A673 (cell line): Measurements from ENCODE around the gene BRCC3. TPM values are rescaled to one million over a fixed set of nuclear protein-coding genes. Genes with fewer than 3 reads are reported as not detected.

Source experiments
- BruUV-seq: library from RNA; stranded (reverse); fragments of 400-500 nt; replicated peaks from 2 replicates; lab custom pipeline; 2021; lab: Mats Ljungman, UMichigan
- CTCF ChIA-PET: fragments of 300-600 bp; sonication (Branson Sonifier 250); formaldehyde crosslinking; loops from one replicate; lab custom pipeline; 2022; ENCODE audit warnings: antibody characterized with exemption; lab: Charles Lee
- POLR2A ChIA-PET: fragments of 300-600 bp; sonication (Branson Sonifier 250); formaldehyde crosslinking; loops from one replicate; lab custom pipeline; 2022; ENCODE audit warnings: antibody characterized with exemption; ENCODE audit not compliant: low non-redundant PET; lab: Charles Lee
- DNase-seq: peaks from one replicate; pipeline ENCODE4 v3.0.0-alpha.2; 2015; ENCODE audit warnings: low spot score
- H3K27ac ChIP-seq: fragments of 200-600 bp; sonication (generic); 2 replicates; pipeline ENCODE4 v1.5.1; 2016; ENCODE audit warnings: mixed run types, low read depth, mild to moderate bottlenecking, mixed read lengths, antibody characterized with exemption, low read length; ENCODE audit not compliant: poor library complexity, severe bottlenecking
- H3K27me3 ChIP-seq: fragments of 200-600 bp; sonication (generic); replicated peaks from 2 replicates; pipeline ENCODE4 v1.6.1; 2017; ENCODE audit warnings: mixed run types, low read depth, mild to moderate bottlenecking, mixed read lengths, antibody characterized with exemption, low read length; ENCODE audit not compliant: insufficient read depth, poor library complexity
- H3K36me3 ChIP-seq: fragments of 200-600 bp; sonication (generic); 2 replicates; pipeline ENCODE4 v1.6.1; 2016; ENCODE audit warnings: mixed run types, mild to moderate bottlenecking, mixed read lengths, antibody characterized with exemption, low read length; ENCODE audit not compliant: insufficient read depth, poor library complexity, severe bottlenecking
- H3K4me1 ChIP-seq: fragments of 200-600 bp; sonication (generic); 2 replicates; pipeline ENCODE4 v1.6.1; 2017; ENCODE audit warnings: mixed run types, mild to moderate bottlenecking, mixed read lengths, antibody characterized with exemption, low read length; ENCODE audit not compliant: insufficient read depth, poor library complexity, severe bottlenecking
- H3K4me3 ChIP-seq: fragments of 200-600 bp; sonication (generic); 2 replicates; pipeline ENCODE4 v1.5.1; 2016; ENCODE audit warnings: low read depth, mixed run types, mild to moderate bottlenecking, mixed read lengths, low read length; ENCODE audit not compliant: poor library complexity, severe bottlenecking
- H3K9me3 ChIP-seq: fragments of 200-600 bp; sonication (generic); 2 replicates; pipeline ENCODE4 v1.6.1; 2016; ENCODE audit warnings: mixed run types, low read depth, mild to moderate bottlenecking, mixed read lengths, antibody characterized with exemption, low read length; ENCODE audit not compliant: poor library complexity, severe bottlenecking
- CTCF ChIP-seq: fragments of 300-800, 200-600 bp; sonication (generic); conservative IDR thresholded peaks from 2 replicates; pipeline ENCODE4 v1.5.1; 2017; ENCODE audit warnings: low read depth, mild to moderate bottlenecking, antibody characterized with exemption, low read length, moderate library complexity, mixed read lengths
- EZH2 ChIP-seq: fragments of 200-600 bp; sonication (generic); IDR thresholded peaks from 2 replicates; pipeline ENCODE4 v1.6.1; 2017; ENCODE audit warnings: borderline replicate concordance, low read depth, mild to moderate bottlenecking, mixed read lengths, antibody characterized with exemption, low read length; ENCODE audit not compliant: poor library complexity, severe bottlenecking
- intact Hi-C: fragments of 100-400 bp; cut with micrococcal nuclease; formaldehyde crosslinking; loops from one replicate; pipeline ENCODE4 v1.10.0; 2022; ENCODE audit not compliant: unreplicated experiment
- total RNA-seq: library from RNA; stranded (reverse); gene quantifications from 2 replicates; pipeline ENCODE4 v1.2.3, GENCODE V29; 2021

The BRCC3 gene
- total RNA-seq, 1 experiment from 2014 or later = 25.7 TPM

DNA sequence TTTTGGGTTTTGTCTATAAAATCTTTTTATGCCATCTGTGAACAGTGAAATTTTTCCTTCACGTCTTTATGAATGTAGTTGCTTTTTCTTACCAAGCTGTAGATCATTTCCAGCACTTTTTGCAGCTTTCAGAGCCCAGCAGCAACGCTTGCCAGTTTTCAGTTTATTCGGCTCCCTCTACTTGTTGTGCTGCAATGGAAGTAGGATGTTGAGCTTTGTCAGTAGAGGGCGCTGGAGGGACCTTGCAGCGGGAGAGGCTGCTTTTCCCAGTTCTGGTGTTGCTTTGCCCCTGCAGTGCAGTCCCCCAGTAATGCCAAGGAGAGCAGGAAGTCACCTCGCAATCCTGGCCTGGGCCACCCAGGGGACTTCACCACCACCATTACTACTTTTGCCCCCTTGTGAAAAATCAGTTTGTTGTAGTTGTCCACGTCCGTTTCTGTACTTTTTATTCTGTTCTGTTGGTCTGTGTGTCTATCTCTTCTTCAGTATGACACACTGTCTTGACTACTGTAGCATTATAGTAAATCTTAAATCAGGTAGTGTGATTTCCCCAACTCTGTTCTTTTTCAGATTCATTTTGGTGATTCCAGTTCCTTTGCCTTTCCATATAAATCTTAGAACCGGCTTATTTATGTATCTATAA, 22.2 kb upstream of the BRCC3 start:
- Histone ChIP-seq H3K4me3 (no peak overlapping the region), H3K9me3 (no peaks in the 10 kb centered on the region), H3K27ac (no peak overlapping the region), H3K27me3 (no peaks in the 10 kb centered on the region), H3K36me3 (no peaks in the 10 kb centered on the region), H3K4me1 (no peaks in the 10 kb centered on the region)
- BruUV-seq = no TSS peak
- TF ChIP-seq CTCF (peak; percentile 79), EZH2 (no peak)
- intact Hi-C loops = no loop called here
- POLR2A ChIA-PET = no interaction called here
- CTCF ChIA-PET = interaction anchor here (1.0 kb wide), 2 partner anchors 12 to 131 kb away, joined by 3 to 4 read pairs; no protein-coding TSS in a partner anchor
- DNase-seq = peak; percentile 70

- no peaks in the 10 kb centered on the region for H3K36me3 ChIP-seq
- no peak overlapping the region for H3K27ac ChIP-seq
- no TSS peak for BruUV-seq
- H3K9me3 ChIP-seq = no peaks in the 10 kb centered on the region
- intact Hi-C loops = loop anchor here (10.0 kb wide), 1 partner anchor 138 kb away; no protein-coding TSS in a partner anchor
- POLR2A ChIA-PET = no interaction called here
- no peak for DNase-seq
- CTCF ChIA-PET = no interaction called here
- no peak overlapping the region for H3K4me3 ChIP-seq
- no peaks in the 10 kb centered on the region for H3K27me3 ChIP-seq
- H3K4me1 ChIP-seq = no peaks in the 10 kb centered on the region
- TF ChIP-seq CTCF (no peak), EZH2 (no peak)
These were observed 18.4 kb upstream of the BRCC3 start for GRCh38 chrX:155052738-155053498.

- POLR2A ChIA-PET = no interaction called here
- intact Hi-C loops = loop anchor here (10.0 kb wide), 1 partner anchor 139 kb away; no protein-coding TSS in a partner anchor
- Histone ChIP-seq H3K9me3 (no peaks in the 10 kb centered on the region), H3K4me3 (no peak overlapping the region), H3K36me3 (no peaks in the 10 kb centered on the region), H3K27ac (no peak overlapping the region), H3K4me1 (no peaks in the 10 kb centered on the region), H3K27me3 (no peaks in the 10 kb centered on the region)
- TF ChIP-seq CTCF = no peak
- no peak for TF ChIP-seq EZH2
- no TSS peak for BruUV-seq
- DNase-seq = no peak
- CTCF ChIA-PET = no interaction called here
These were observed 17.7 kb upstream of the BRCC3 start for GRCh38 chrX:155053656-155054055.
